HUES64 (cell line): ENCODE measurements around the gene CARD8.

Experiments
- H3K27ac ChIP-seq: 2 replicates; pipeline ENCODE4 v1.7.0; 2013; ENCODE audit warnings: low read depth, low read length, inconsistent platforms
- H3K27me3 ChIP-seq: 2 replicates; pipeline ENCODE4 v1.6.1; 2013; ENCODE audit warnings: mild to moderate bottlenecking, low read length; ENCODE audit not compliant: insufficient read depth
- H3K36me3 ChIP-seq: 2 replicates; pipeline ENCODE4 v1.6.1; 2013; ENCODE audit warnings: mild to moderate bottlenecking, low read length; ENCODE audit not compliant: insufficient read depth
- H3K4me1 ChIP-seq: 2 replicates; pipeline ENCODE4 v1.6.1; 2013; ENCODE audit warnings: mild to moderate bottlenecking, low read length, moderate library complexity; ENCODE audit not compliant: insufficient read depth
- H3K4me3 ChIP-seq: 2 replicates; pipeline ENCODE4 v1.5.1; 2013; ENCODE audit warnings: mild to moderate bottlenecking, low read length, moderate library complexity
- H3K9ac ChIP-seq: 2 replicates; pipeline ENCODE4 v1.6.1; 2013; ENCODE audit warnings: mild to moderate bottlenecking, low read depth, low read length
- H3K9me3 ChIP-seq: 2 replicates; pipeline ENCODE4 v1.6.1; 2013; ENCODE audit warnings: low read depth, low read length; ENCODE audit not compliant: insufficient read depth
- WGBS: fragments of 150-250, 120-280 bp; methylation state at CpG from one replicate; pipeline ENCODE4 v1.1.7; 2013; ENCODE audit warnings: missing lambda C conversion rate; 5-methylcytosine and 5-hydroxymethylcytosine counted together

CARD8 gene

GRCh38 chr19:48190288-48190884 lies 65.3 kb downstream of the CARD8 start:
- Histone ChIP-seq H3K4me1 (no peaks in the 10 kb centered on the region), H3K27ac (peak overlapping the region; percentile 49; the same call in 1 of the 2 replicates), H3K9me3 (peaks cover 8% of the 10 kb centered on the region), H3K27me3 (no peaks in the 10 kb centered on the region), H3K9ac (no peak overlapping the region), H3K36me3 (peaks cover 5% of the 10 kb centered on the region), H3K4me3 (peak overlapping the region; percentile 22)
- 22% methylated on average over 13 of the region's 13 CpGs for WGBS

- Histone ChIP-seq H3K9ac (no peak overlapping the region), H3K36me3 (peaks cover 17% of the 10 kb centered on the region), H3K27me3 (no peaks in the 10 kb centered on the region), H3K27ac (no peak overlapping the region), H3K4me3 (no peak overlapping the region), H3K9me3 (peaks cover 13% of the 10 kb centered on the region), H3K4me1 (no peaks in the 10 kb centered on the region)
- 90% methylated on average over 8 of the region's 8 CpGs for WGBS
These were observed 69.1 kb downstream of the CARD8 start for GRCh38 chr19:48186541-48186991.

DNA sequence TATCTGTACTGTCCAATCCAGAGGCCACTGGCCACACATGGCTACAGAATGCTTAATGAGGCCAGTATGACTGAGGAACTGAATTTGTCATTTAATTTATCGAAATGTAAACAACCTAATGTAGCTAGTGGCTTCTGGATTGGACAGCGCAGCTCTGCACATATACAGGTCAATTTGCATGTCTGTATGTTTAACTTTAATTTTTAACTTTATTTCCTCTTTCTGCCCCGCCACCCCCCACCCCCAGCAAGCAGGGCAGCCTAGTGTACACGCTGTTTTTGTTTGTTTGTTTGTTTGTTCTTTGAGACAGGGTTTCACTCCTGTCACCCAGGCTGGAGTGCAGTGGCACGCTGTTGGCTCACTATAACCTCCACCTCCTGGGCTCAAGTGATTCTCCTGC lies 69.7 kb downstream of the CARD8 start:
- Histone ChIP-seq H3K27me3 (no peaks in the 10 kb centered on the region), H3K27ac (no peak overlapping the region), H3K4me1 (no peaks in the 10 kb centered on the region), H3K36me3 (peaks cover 22% of the 10 kb centered on the region), H3K4me3 (no peak overlapping the region), H3K9ac (no peak overlapping the region), H3K9me3 (peaks cover 19% of the 10 kb centered on the region)
- 93% methylated on average over 4 of the region's 5 CpGs for WGBS

GRCh38 chr19:48183356-48183755 lies 72.4 kb downstream of the CARD8 start:
- H3K27ac ChIP-seq = no peak overlapping the region
- WGBS = 93% methylated on average over 6 of the region's 9 CpGs
- H3K4me3 ChIP-seq = no peak overlapping the region
- H3K27me3 ChIP-seq = no peaks in the 10 kb centered on the region
- H3K4me1 ChIP-seq = no peaks in the 10 kb centered on the region
- H3K9me3 ChIP-seq = peaks cover 18% of the 10 kb centered on the region
- peaks cover 30% of the 10 kb centered on the region for H3K36me3 ChIP-seq
- no peak overlapping the region for H3K9ac ChIP-seq

- WGBS = 96% methylated on average over 38 of the region's 38 CpGs
- H3K9me3 ChIP-seq = peaks cover 18% of the 10 kb centered on the region
These were observed 73.3 kb downstream of the CARD8 start for GRCh38 chr19:48182434-48182833.

GRCh38 chr19:48181505-48181904 lies 74.2 kb downstream of the CARD8 start:
- Histone ChIP-seq H3K9me3 (peaks cover 18% of the 10 kb centered on the region), H3K4me3 (no peak overlapping the region), H3K9ac (no peak overlapping the region), H3K27me3 (no peaks in the 10 kb centered on the region), H3K36me3 (peaks cover 30% of the 10 kb centered on the region), H3K4me1 (no peaks in the 10 kb centered on the region), H3K27ac (no peak overlapping the region)
- WGBS = 96% methylated on average over 4 of the region's 5 CpGs

More at GRCh38 chr19:48182434-48182833, 73.3 kb downstream of the CARD8 start:
- Histone ChIP-seq H3K4me3 (no peak overlapping the region), H3K9ac (no peak overlapping the region), H3K36me3 (peaks cover 30% of the 10 kb centered on the region), H3K4me1 (no peaks in the 10 kb centered on the region), H3K27me3 (no peaks in the 10 kb centered on the region), H3K27ac (no peak overlapping the region)

GRCh38 chr19:48176226-48176625 lies 79.5 kb downstream of the CARD8 start:
- peaks cover 49% of the 10 kb centered on the region for H3K36me3 ChIP-seq
- 96% methylated on average over 3 of the region's 3 CpGs for WGBS
- H3K9ac ChIP-seq = no peak overlapping the region
- no peak overlapping the region for H3K4me3 ChIP-seq
- no peaks in the 10 kb centered on the region; the same call in 1 of the 2 replicates for H3K4me1 ChIP-seq
- H3K9me3 ChIP-seq = peaks cover 9% of the 10 kb centered on the region
- no peaks in the 10 kb centered on the region for H3K27me3 ChIP-seq
- H3K27ac ChIP-seq = no peak overlapping the region

DNA sequence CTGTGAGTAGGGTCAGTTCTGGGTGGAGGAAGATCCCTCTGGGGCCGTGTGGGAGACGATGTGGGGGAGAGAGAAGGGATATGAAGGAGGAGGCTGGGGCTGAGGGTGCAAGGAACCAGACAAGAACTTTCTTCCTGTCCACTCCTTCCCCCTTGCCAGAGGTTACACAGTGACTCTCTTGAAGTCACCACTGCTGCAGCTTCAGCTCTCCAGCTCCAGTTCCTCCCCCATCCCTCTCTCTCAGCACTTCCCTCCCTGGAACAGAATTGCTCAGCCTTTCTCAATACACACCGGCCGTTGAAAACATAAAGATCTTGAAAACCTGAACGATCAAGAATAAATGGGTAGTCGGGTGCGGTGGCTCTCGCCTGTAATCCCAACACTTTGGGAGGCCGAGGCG lies 80.1 kb downstream of the CARD8 start:
- H3K9ac ChIP-seq = no peak overlapping the region
- peaks cover 47% of the 10 kb centered on the region for H3K36me3 ChIP-seq
- H3K4me3 ChIP-seq = no peak overlapping the region
- H3K4me1 ChIP-seq = no peaks in the 10 kb centered on the region; the same call in 1 of the 2 replicates
- H3K27ac ChIP-seq = no peak overlapping the region
- peaks cover 4% of the 10 kb centered on the region; the same call in 1 of the 2 replicates for H3K9me3 ChIP-seq
- WGBS = 94% methylated on average over 10 of the region's 10 CpGs
- no peaks in the 10 kb centered on the region for H3K27me3 ChIP-seq

GRCh38 chr19:48174445-48175030 lies 81.2 kb downstream of the CARD8 start:
- WGBS = 88% methylated on average over 6 of the region's 6 CpGs
- H3K4me3 ChIP-seq = no peak overlapping the region
- H3K36me3 ChIP-seq = peaks cover 38% of the 10 kb centered on the region
- no peak overlapping the region for H3K27ac ChIP-seq
- H3K9me3 ChIP-seq = no peaks in the 10 kb centered on the region
- no peaks in the 10 kb centered on the region for H3K27me3 ChIP-seq
- no peak overlapping the region for H3K9ac ChIP-seq
- no peaks in the 10 kb centered on the region; the same call in 1 of the 2 replicates for H3K4me1 ChIP-seq

DNA sequence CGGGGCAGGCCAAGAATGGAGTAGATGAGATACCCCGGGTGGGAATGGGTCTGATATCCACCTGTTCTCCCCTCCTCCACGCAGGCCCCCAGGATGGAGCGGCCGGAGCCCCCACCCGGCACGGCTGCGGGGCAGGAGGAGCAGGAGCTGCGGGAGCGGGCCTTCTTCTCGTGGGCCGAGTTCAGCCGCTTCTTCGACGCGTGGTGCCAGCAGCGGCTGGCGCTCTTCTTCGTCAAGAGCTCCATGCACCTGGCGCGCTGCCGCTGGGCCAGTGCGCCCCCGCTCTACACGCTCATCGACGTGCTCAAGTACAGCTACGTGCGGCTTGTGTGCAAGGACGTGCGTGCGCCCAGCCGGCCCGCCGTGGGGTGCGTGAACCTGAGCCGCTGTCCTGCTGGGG lies 84.0 kb downstream of the CARD8 start:
- Histone ChIP-seq H3K27ac (no peak overlapping the region), H3K9ac (peak overlapping the region; percentile 98), H3K36me3 (peaks cover 34% of the 10 kb centered on the region), H3K4me3 (peak overlapping the region; percentile 98), H3K27me3 (no peaks in the 10 kb centered on the region), H3K4me1 (no peaks in the 10 kb centered on the region; the same call in none of the 2 replicates), H3K9me3 (no peaks in the 10 kb centered on the region)
- 95% methylated on average over 37 of the region's 37 CpGs for WGBS

- H3K9me3 ChIP-seq = no peaks in the 10 kb centered on the region
- no peaks in the 10 kb centered on the region; the same call in none of the 2 replicates for H3K4me1 ChIP-seq
- peak overlapping the region; percentile 98 for H3K9ac ChIP-seq
- peak overlapping the region; percentile 96 for H3K27ac ChIP-seq
- 5% methylated on average over 21 of the region's 21 CpGs for WGBS
- no peaks in the 10 kb centered on the region for H3K27me3 ChIP-seq
- H3K4me3 ChIP-seq = peak overlapping the region; percentile 98
- H3K36me3 ChIP-seq = peaks cover 30% of the 10 kb centered on the region
These were observed 84.8 kb downstream of the CARD8 start for GRCh38 chr19:48170817-48171347.
